Lower leg skin (tissue), 4 donors: ENCODE measurements around the gene HES1. TPM values are rescaled to one million over a fixed set of nuclear protein-coding genes. Genes with fewer than 3 reads are reported as not detected.

Experiments
- DNase-seq, 2 donors: peaks; one replicate each; pipeline ENCODE4 v3.0.0-alpha.2; 2019; ENCODE audit warnings: low spot score in 2 of 2
- H3K4me3 ChIP-seq: fragments of 200-600 bp; sonication (generic); 2 replicates; pipeline ENCODE4 v1.5.1; 2017; ENCODE audit warnings: mild to moderate bottlenecking, low read depth; ENCODE audit not compliant: poor library complexity, severe bottlenecking
- CTCF ChIP-seq, 3 donors: fragments of 450-650 bp; IDR thresholded peaks; one replicate each; pipeline ENCODE4 v1.5.1; 2016; ENCODE audit warnings: antibody characterized with exemption in 3 of 3, mild to moderate bottlenecking in 3 of 3, moderate library complexity in 2 of 3
- POLR2A ChIP-seq, 2 donors: fragments of 450-650 bp; IDR thresholded peaks; one replicate each; pipeline ENCODE4 v1.6.1; 2016 to 2017; ENCODE audit warnings: antibody characterized with exemption in 2 of 2, mild to moderate bottlenecking in 1 of 2, moderate library complexity in 1 of 2
- WGBS, 2 donors: methylation state at CpG; one replicate each; pipeline ENCODE4 v1.1.5; 2018; 5-methylcytosine and 5-hydroxymethylcytosine counted together
- intact Hi-C: fragments of 100-400 bp; cut with DNase I; formaldehyde crosslinking; loops from one replicate; pipeline ENCODE4 v1.15.0; 2023; ENCODE audit warnings: low total_unique reads
- total RNA-seq, 4 donors: library from RNA; depleted of rRNA; stranded (reverse); fragments of >200 nt; gene quantifications; one replicate each; pipeline ENCODE4 v1.1.0, GENCODE V29; 2016

The HES1 gene
- total RNA-seq, 4 donors from 2014 or later = 145 to 366 (median 315) TPM

GRCh38 chr3:194136519-194137007, 615 bp downstream of the HES1 start:
- TF ChIP-seq CTCF (IDR thresholded peaks at IDR 0.05) (no peak), POLR2A (IDR thresholded peaks at IDR 0.05) (no peak)
- WGBS, 2 donors = 0% methylated on average over 17 of the region's 17 CpGs
- intact Hi-C loops = loop anchor here (5.0 to 10.0 kb wide), 2 partner anchors 178 to 354 kb away; no protein-coding TSS in a partner anchor
- peak overlapping the region; percentile 67 for H3K4me3 ChIP-seq
- DNase-seq = peak in 1 of 2 donors; percentile 88

- no peak for TF ChIP-seq POLR2A (IDR thresholded peaks at IDR 0.05)
- no peak for TF ChIP-seq CTCF (IDR thresholded peaks at IDR 0.05)
- H3K4me3 ChIP-seq = peak overlapping the region; percentile 67
- intact Hi-C loops = loop anchor here (5.0 to 10.0 kb wide), 2 partner anchors 178 to 355 kb away; no protein-coding TSS in a partner anchor
- peak in 1 of 2 donors; percentile 90 for DNase-seq
- 0 to 2% methylated on average over 34 of the region's 34 CpGs for WGBS, 2 donors
Observed at GRCh38 chr3:194137008-194137505, 1.1 kb downstream of the HES1 start.

DNA sequence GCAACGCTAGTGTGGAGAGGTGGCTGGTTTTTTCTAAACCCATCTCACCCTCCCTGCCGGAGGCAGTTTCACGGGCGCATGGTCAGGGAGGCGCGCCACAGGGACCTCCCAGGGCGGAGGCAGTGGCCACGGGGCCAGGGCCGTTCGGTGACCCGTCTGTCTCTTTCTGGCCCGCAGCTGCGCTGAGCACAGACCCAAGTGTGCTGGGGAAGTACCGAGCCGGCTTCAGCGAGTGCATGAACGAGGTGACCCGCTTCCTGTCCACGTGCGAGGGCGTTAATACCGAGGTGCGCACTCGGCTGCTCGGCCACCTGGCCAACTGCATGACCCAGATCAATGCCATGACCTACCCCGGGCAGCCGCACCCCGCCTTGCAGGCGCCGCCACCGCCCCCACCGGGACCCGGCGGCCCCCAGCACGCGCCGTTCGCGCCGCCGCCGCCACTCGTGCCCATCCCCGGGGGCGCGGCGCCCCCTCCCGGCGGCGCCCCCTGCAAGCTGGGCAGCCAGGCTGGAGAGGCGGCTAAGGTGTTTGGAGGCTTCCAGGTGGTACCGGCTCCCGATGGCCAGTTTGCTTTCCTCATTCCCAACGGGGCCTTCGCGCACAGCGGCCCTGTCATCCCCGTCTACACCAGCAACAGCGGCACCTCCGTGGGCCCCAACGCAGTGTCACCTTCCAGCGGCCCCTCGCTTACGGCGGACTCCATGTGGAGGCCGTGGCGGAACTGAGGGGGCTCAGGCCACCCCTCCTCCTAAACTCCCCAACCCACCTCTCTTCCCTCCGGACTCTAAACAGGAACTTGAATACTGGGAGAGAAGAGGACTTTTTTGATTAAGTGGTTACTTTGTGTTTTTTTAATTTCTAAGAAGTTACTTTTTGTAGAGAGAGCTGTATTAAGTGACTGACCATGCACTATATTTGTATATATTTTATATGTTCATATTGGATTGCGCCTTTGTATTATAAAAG, 1.8 kb downstream of the HES1 start:
- TF ChIP-seq CTCF (IDR thresholded peaks at IDR 0.05) = no peak
- TF ChIP-seq POLR2A (IDR thresholded peaks at IDR 0.05) = no peak
- intact Hi-C loops = loop anchor here (5.0 to 10.0 kb wide), 2 partner anchors 177 to 355 kb away; no protein-coding TSS in a partner anchor
- 9% methylated on average over 35 to 40 of the region's 69 CpGs for WGBS, 2 donors
- peak; percentile 54 to 92 for DNase-seq
- peak overlapping the region; percentile 67 for H3K4me3 ChIP-seq

GRCh38 chr3:194138732-194139070, 2.8 kb downstream of the HES1 start:
- WGBS, 2 donors = 33 to 35% methylated on average over 4 of the region's 4 CpGs

More at GRCh38 chr3:194138732-194139070, 2.8 kb downstream of the HES1 start:
- TF ChIP-seq POLR2A (IDR thresholded peaks at IDR 0.05) (no peak), CTCF (IDR thresholded peaks at IDR 0.05) (no peak)
- intact Hi-C loops = loop anchor here (5.0 to 10.0 kb wide), 2 partner anchors 176 to 356 kb away; no protein-coding TSS in a partner anchor
- DNase-seq = no peak
- H3K4me3 ChIP-seq = no peak overlapping the region
